Heart left ventricle (tissue), 16 donors: ENCODE results near the gene ADRA1B. TPM values are rescaled to one million over a fixed set of nuclear protein-coding genes. Genes with fewer than 3 reads are reported as not detected.
A peak's percentile ranks its signal among the peaks of the same experiment; 100 is the strongest.

Experiments used
- ATAC-seq, 4 donors: fragments of 200-7000 bp; cut with Tn5 transposase; one replicate each; pipeline ENCODE4 v1.9.1; 2020 to 2022; ENCODE audit warnings: moderate library complexity in 4 of 4, mild to moderate bottlenecking in 3 of 4, moderate number of reproducible peaks in 1 of 4
- DNase-seq, 5 donors: peaks; one replicate each; pipeline ENCODE4 v3.0.0-alpha.2; 2020
- H3K27ac ChIP-seq, 12 donors: fragments of 200-600 bp; sonication (generic) in 4 of 12; one replicate each; pipeline versions ENCODE4 v1.5.0 to v1.8.0; 2016 to 2022; ENCODE audit warnings: mild to moderate bottlenecking in 2 of 12
- H3K27me3 ChIP-seq, 9 donors: fragments of 200-600 bp; sonication (generic) in 2 of 9; one replicate each; pipeline versions ENCODE4 v1.5.1 to v1.8.0; 2016 to 2022; ENCODE audit warnings: mild to moderate bottlenecking in 3 of 9
- H3K36me3 ChIP-seq, 9 donors: fragments of 200-600 bp; sonication (generic) in 2 of 9; one replicate each; pipeline versions ENCODE4 v1.5.0 to v1.8.0; 2018 to 2022; ENCODE audit warnings: mild to moderate bottlenecking in 2 of 9
- H3K4me1 ChIP-seq, 12 donors: fragments of 200-600 bp; sonication (generic) in 4 of 12; one replicate each; pipeline versions ENCODE4 v1.5.0 to v1.8.0; 2016 to 2022; ENCODE audit warnings: mild to moderate bottlenecking in 3 of 12
- H3K4me3 ChIP-seq, 12 donors: fragments of 200-600 bp; sonication (generic) in 4 of 12; one replicate each; pipeline versions ENCODE4 v1.5.0 to v1.8.0; 2017 to 2022; ENCODE audit warnings: mild to moderate bottlenecking in 9 of 12, moderate library complexity in 4 of 12
- H3K9me3 ChIP-seq, 12 donors: fragments of 200-600 bp; sonication (generic) in 4 of 12; one replicate each; pipeline versions ENCODE4 v1.5.0 to v1.8.0; 2016 to 2022; ENCODE audit warnings: mild to moderate bottlenecking in 1 of 12
- CTCF ChIP-seq, 12 donors: fragments of 200-600 bp; sonication (generic) in 4 of 12; IDR thresholded peaks; one replicate each; pipeline versions ENCODE4 v1.5.0 to v1.8.0; 2018 to 2022; ENCODE audit warnings: antibody characterized with exemption in 12 of 12, mild to moderate bottlenecking in 5 of 12
- POLR2A ChIP-seq, 2 donors: fragments of 450-650 bp; IDR thresholded peaks; one replicate each; pipeline ENCODE4 v1.6.1; 2017; ENCODE audit warnings: antibody characterized with exemption in 2 of 2, mild to moderate bottlenecking in 2 of 2, moderate library complexity in 2 of 2
- WGBS, 4 donors: extraction: QIAGEN DNeasy Blood & Tissue Kit in 2 of 4; methylation state at CpG; one replicate each; pipeline versions ENCODE4 v1.1.5 to v1.1.7; 2013 to 2018; 5-methylcytosine and 5-hydroxymethylcytosine counted together
- intact Hi-C, 10 donors: fragments of 100-400 bp; cut with DNase I; formaldehyde crosslinking; loops; one replicate each; pipeline versions ENCODE4 v1.11.1 to v1.14.2; 2022
- polyA plus RNA-seq, 2 donors: library from polyadenylated mRNA; stranded (reverse); fragments of 200-250 nt; gene quantifications; one replicate each; pipeline ENCODE4 v1.2.3, GENCODE V29; 2013
- total RNA-seq, 9 donors: library from RNA; depleted of rRNA in 2 of 9; stranded (reverse); fragments of >200 nt in 2 of 9; fragmentation: NEBNext Ultra II Directional in 3 of 9; extraction: Animal tissue kit (Norgen Biotek cat#: 25700) in 3 of 9; gene quantifications; one replicate each; pipeline versions ENCODE4 v1.1.0 to v1.2.4, GENCODE V29; 2016 to 2023
- donor health status: ischemic (EF 13 %, LVEDD 7.1; RV severe dilation, severe dysfunction).
- donor health status: healthy with polysubstance abuse.
- donor health status: DM: no; HTN: yes; CAD: no.
- donor health status: DM: no; HTN: no; CAD: no.
- donor health status: ischemic (EF 25% LVEDD 6.9; RV normal size, moderate dysfunction).
- donor health status: ischemic (EF 25% LVEDD 5.7; RV mildly dilated, moderate dysfunction).
- donor health status: healthy.
- donor health status: DM: yes; HTN: yes; CAD: no.
- donor health status: ischemic (EF 35%, LVEDD 5.7; RV mildly dilated, moderate dysfunction).
- donor health status: nonischemic (EF 11% LVEDD 7.7; RV severe dilation, severe dysfunction).
- donor health status: DM: yes; HTN: yes; CAD: no.
- donor health status: PGD.
- donor health status: ischemic (EF 29% LVEDD 5.4; RV normal size, mild dysfunction).
- donor health status: nonischemic (EF 23%, LVEDD 6.1; RV moderate dilation, normal function).

ADRA1B gene
- total and polyA plus RNA-seq, 11 donors: 0.65 to 5.4 (median 2.3) TPM

GRCh38 chr5:160018945-160019625, 102.8 kb downstream of the ADRA1B start:
- H3K4me3 ChIP-seq: no peak overlapping the region
- DNase-seq (no peak), ATAC-seq (no peak)
- WGBS, 4 donors: 87 to 95% (median 88%) methylated on average over 2 of the region's 2 CpGs
- intact Hi-C loops: loop anchor here in 1 of 10 donors (5.0 kb wide), 1 partner anchor 373 kb away; no protein-coding TSS in a partner anchor
- H3K36me3 ChIP-seq: peaks cover 0 to 66% (median 40%) of the 10 kb centered on the region in 9 donors
- H3K27me3 ChIP-seq: no peaks in the 10 kb centered on the region
- no peak overlapping the region for H3K27ac ChIP-seq
- TF ChIP-seq CTCF (IDR thresholded peaks at IDR 0.05): no peak
- no peak for TF ChIP-seq POLR2A (IDR thresholded peaks at IDR 0.05)
- no peaks in the 10 kb centered on the region for H3K9me3 ChIP-seq
- peaks cover 0 to 27% (median 4%) of the 10 kb centered on the region in 12 donors for H3K4me1 ChIP-seq

DNA sequence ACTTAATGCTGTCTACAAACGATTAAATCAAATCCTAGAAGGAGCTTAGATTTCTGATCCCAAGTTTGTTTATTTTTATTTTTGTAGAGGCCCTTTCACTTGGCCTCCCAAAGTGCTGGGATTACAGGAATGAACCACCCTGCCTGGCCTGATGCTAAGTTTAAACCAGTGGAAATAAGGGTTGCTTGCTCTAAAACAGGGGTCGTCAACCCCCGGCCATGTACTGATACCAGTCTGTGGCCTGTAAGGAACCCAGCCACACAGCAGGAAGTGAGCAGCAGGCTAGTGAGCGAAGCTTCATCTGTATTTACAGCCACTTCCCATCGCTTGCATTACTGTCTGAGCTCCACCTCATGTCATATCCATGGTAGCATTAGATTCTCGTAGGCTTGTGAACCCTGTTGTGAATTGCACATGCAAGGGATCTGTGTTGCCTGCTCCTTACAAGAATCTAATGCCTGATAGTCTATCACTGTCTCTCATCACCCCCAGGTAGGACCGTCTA, 104.0 kb downstream of the ADRA1B start:
- H3K4me1 ChIP-seq: peaks cover 0 to 31% (median 4%) of the 10 kb centered on the region in 12 donors
- WGBS, 4 donors: 70 to 80% (median 78%) methylated on average over 7 of the region's 7 CpGs
- H3K27ac ChIP-seq: no peak overlapping the region
- ATAC-seq: no peak
- no peaks in the 10 kb centered on the region for H3K27me3 ChIP-seq
- intact Hi-C loops: loop anchor here (5.0 to 10.0 kb wide), 13 partner anchors 57 to 377 kb away; partner anchors contain the start of gene PWWP2A (in 3 of the 10)
- H3K4me3 ChIP-seq: no peak overlapping the region
- no peak for TF ChIP-seq POLR2A (IDR thresholded peaks at IDR 0.05)
- no peak for TF ChIP-seq CTCF (IDR thresholded peaks at IDR 0.05)
- no peaks in the 10 kb centered on the region for H3K9me3 ChIP-seq
- H3K36me3 ChIP-seq: peaks cover 0 to 63% (median 46%) of the 10 kb centered on the region in 9 donors
- no peak for DNase-seq

DNA sequence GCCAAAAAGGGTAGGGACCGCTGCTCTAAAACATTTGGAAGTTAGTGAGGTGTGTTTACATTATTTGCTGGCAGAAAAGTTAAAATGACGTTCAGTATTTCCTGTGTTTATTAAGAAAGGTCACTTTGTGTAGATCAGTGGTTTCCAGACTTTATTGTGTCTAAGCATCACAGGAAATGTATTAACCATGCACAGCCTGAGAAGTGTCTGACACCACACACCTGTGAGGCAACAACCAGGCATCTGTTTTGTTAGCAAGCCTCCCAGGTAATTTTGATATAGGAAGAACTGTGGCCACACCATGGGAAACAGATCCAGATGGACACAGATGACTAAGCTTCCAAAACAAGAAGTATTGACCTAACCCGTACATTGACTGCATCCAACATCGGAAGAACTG, 104.7 kb downstream of the ADRA1B start:
- intact Hi-C loops: loop anchor here (5.0 to 10.0 kb wide), 13 partner anchors 56 to 376 kb away; partner anchors contain the start of gene PWWP2A (in 3 of the 10)
- TF ChIP-seq POLR2A (IDR thresholded peaks at IDR 0.05) (no peak), CTCF (IDR thresholded peaks at IDR 0.05) (no peak)
- Histone ChIP-seq H3K27me3 (no peaks in the 10 kb centered on the region), H3K9me3 (no peaks in the 10 kb centered on the region), H3K27ac (no peak overlapping the region), H3K4me3 (no peak overlapping the region), H3K36me3 (peaks cover 0 to 61% (median 46%) of the 10 kb centered on the region in 9 donors), H3K4me1 (peaks cover 0 to 31% (median 4%) of the 10 kb centered on the region in 12 donors)
- WGBS, 4 donors: 55 to 64% (median 63%) methylated on average over 4 of the region's 4 CpGs
- DNase-seq: no peak
- no peak for ATAC-seq

GRCh38 chr5:160021831-160022446, 105.7 kb downstream of the ADRA1B start:
- Histone ChIP-seq H3K36me3 (peaks cover 0 to 58% (median 46%) of the 10 kb centered on the region in 9 donors), H3K9me3 (no peaks in the 10 kb centered on the region), H3K4me1 (peaks cover 0 to 31% (median 4%) of the 10 kb centered on the region in 12 donors), H3K27ac (peak overlapping the region in 1 of 12 donors; percentile 30), H3K4me3 (no peak overlapping the region), H3K27me3 (no peaks in the 10 kb centered on the region)
- ATAC-seq (peak; percentile 73 to 90 (median 84)), DNase-seq (peak in 2 of 5 donors; percentile 51 to 56)
- intact Hi-C loops: loop anchor here (1.0 to 10.0 kb wide), 16 partner anchors 55 to 375 kb away; partner anchors contain the start of gene PWWP2A (in 3 of the 10)
- TF ChIP-seq POLR2A (IDR thresholded peaks at IDR 0.05) (no peak), CTCF (IDR thresholded peaks at IDR 0.05) (peak; percentile 71 to 91 (median 82))
- 10 to 17% (median 15%) methylated on average over 3 of the region's 3 CpGs for WGBS, 4 donors
